Endothelial cell of umbilical vein (primary cell): ENCODE measurements around the gene FBXW11. TPM values are rescaled to one million over a fixed set of nuclear protein-coding genes. Genes with fewer than 3 reads are reported as not detected.

Experiments
- BruUV-seq: library from RNA; stranded (reverse); fragments of 400-500 nt; replicated peaks from 2 replicates; lab custom pipeline; 2021; lab: Mats Ljungman, UMichigan
- CTCF ChIA-PET: fragments of 300-600, 350-600 bp; sonication (Branson Sonifier 250); formaldehyde crosslinking; loops from one replicate; lab custom pipeline; 2021; ENCODE audit warnings: antibody characterized with exemption, inconsistent platforms; lab: Charles Lee
- POLR2A ChIA-PET: fragments of 300-600, 350-600 bp; sonication (Branson Sonifier 250); formaldehyde crosslinking; loops from one replicate; lab custom pipeline; 2021; ENCODE audit warnings: antibody characterized with exemption, inconsistent platforms; lab: Charles Lee
- DNase-seq: peaks from one replicate; pipeline ENCODE4 v3.0.0-alpha.2; 2011; ENCODE audit warnings: low read depth, low spot score
- FAIRE-seq: peaks from 2 replicates; lab custom pipeline; 2011; peaks lifted over from hg19 to GRCh38; lab: Jason Lieb, UNC
- H2AFZ ChIP-seq: 2 replicates; pipeline ENCODE4 v1.6.0; 2012; ENCODE audit warnings: low read depth, low read length, control low read depth, inconsistent platforms
- H3K27ac ChIP-seq: 2 replicates; pipeline ENCODE4 v1.5.1; 2011; ENCODE audit warnings: low read depth, mild to moderate bottlenecking, control low read depth, low read length, moderate library complexity; ENCODE audit not compliant: insufficient read depth
- H3K27me3 ChIP-seq, 2 experiments: 2 replicates each; pipeline versions ENCODE4 v1.6.0 to v1.6.1; 2011; ENCODE audit warnings: low read length in 2 of 2, mixed read lengths in 1 of 2; ENCODE audit not compliant: control insufficient read depth in 2 of 2, insufficient read depth in 2 of 2
- H3K36me3 ChIP-seq, 2 experiments: 2 replicates in 1 of 2; 3 replicates in 1 of 2; pipeline ENCODE4 v1.5.1; 2011; ENCODE audit warnings: low read length in 2 of 2, mild to moderate bottlenecking in 1 of 2, moderate library complexity in 1 of 2; ENCODE audit not compliant: control insufficient read depth in 2 of 2, insufficient read depth in 2 of 2; ENCODE audit errors: extremely low read depth in 1 of 2
- H3K4me1 ChIP-seq: 3 replicates; pipeline ENCODE4 v1.5.1; 2011; ENCODE audit warnings: mild to moderate bottlenecking, low read length; ENCODE audit not compliant: control insufficient read depth, insufficient read depth; ENCODE audit errors: extremely low read depth
- H3K4me2 ChIP-seq: 2 replicates; pipeline ENCODE4 v1.6.1; 2011; ENCODE audit warnings: low read length, control low read depth, mixed read lengths; ENCODE audit not compliant: insufficient read depth
- H3K4me3 ChIP-seq, 3 experiments: fragments of 200-600 bp in 1 of 3; sonication (generic), shearing (Covaris generic) in 1 of 3; replicated peaks in 1 of 3; 2 replicates each; pipeline ENCODE4 v1.5.1; 2011 to 2016; ENCODE audit warnings: control low read depth in 3 of 3, low read length in 3 of 3, mild to moderate bottlenecking in 2 of 3, inconsistent platforms in 1 of 3, low read depth in 1 of 3, moderate library complexity in 1 of 3; ENCODE audit not compliant: insufficient read depth in 1 of 3
- H3K79me2 ChIP-seq: 2 replicates; pipeline ENCODE4 v1.6.0; 2012; ENCODE audit warnings: low read length, inconsistent platforms; ENCODE audit not compliant: control insufficient read depth, insufficient read depth
- H3K9ac ChIP-seq: replicated peaks from 2 replicates; pipeline ENCODE3; 2011; ENCODE audit warnings: low read length, control low read depth; ENCODE audit not compliant: insufficient read depth; ENCODE audit errors: extremely low read depth
- H3K9me1 ChIP-seq: replicated peaks from 3 replicates; pipeline ENCODE4 v1.6.0; 2011; ENCODE audit warnings: mild to moderate bottlenecking, low read length; ENCODE audit not compliant: control insufficient read depth, insufficient read depth; ENCODE audit errors: extremely low read depth
- H3K9me3 ChIP-seq: replicated peaks from 2 replicates; pipeline ENCODE4 v1.5.1; 2012; ENCODE audit warnings: low read length, inconsistent platforms; ENCODE audit not compliant: control insufficient read depth, insufficient read depth
- H4K20me1 ChIP-seq: replicated peaks from 2 replicates; pipeline ENCODE3; 2011; ENCODE audit warnings: mild to moderate bottlenecking, low read length; ENCODE audit not compliant: control insufficient read depth, insufficient read depth; ENCODE audit errors: extremely low read depth
- EZH2 ChIP-seq: IDR thresholded peaks from 2 replicates; pipeline ENCODE4 v1.6.1; 2012; ENCODE audit warnings: borderline replicate concordance, low read depth, mild to moderate bottlenecking, moderate library complexity, low read length, inconsistent platforms; ENCODE audit not compliant: severe bottlenecking
- FOS ChIP-seq: IDR thresholded peaks from 2 replicates; pipeline ENCODE4 v1.6.1; 2011; ENCODE audit warnings: mild to moderate bottlenecking, low read length, moderate library complexity, borderline replicate concordance; ENCODE audit not compliant: insufficient read depth
- GATA2 ChIP-seq: IDR thresholded peaks from 2 replicates; pipeline ENCODE4 v1.7.0; 2011; ENCODE audit warnings: low read depth, mild to moderate bottlenecking, moderate library complexity, mixed read lengths, low read length; ENCODE audit not compliant: insufficient read length, insufficient read depth
- JUN ChIP-seq: IDR thresholded peaks from 2 replicates; pipeline ENCODE4 v1.6.1; 2011; ENCODE audit warnings: borderline replicate concordance, low read depth; ENCODE audit not compliant: insufficient read length, insufficient read depth
- MYC ChIP-seq: IDR thresholded peaks from one replicate; pipeline ENCODE4 v1.6.1; 2011; ENCODE audit warnings: mild to moderate bottlenecking, low read depth, low read length
- POLR2A ChIP-seq: IDR thresholded peaks from 2 replicates; pipeline ENCODE4 v1.6.1; 2012; ENCODE audit warnings: low read depth, mild to moderate bottlenecking, control low read depth, low read length
- POLR2AphosphoS5 ChIP-seq: IDR thresholded peaks from 2 replicates; pipeline ENCODE4 v1.6.1; 2012; ENCODE audit warnings: low read depth, mild to moderate bottlenecking, control low read depth, low read length, moderate library complexity; ENCODE audit not compliant: insufficient read depth
- dilution Hi-C: fragments of 300-500 bp; cut with MboI; formaldehyde crosslinking; loops from one replicate; pipeline ENCODE4 v1.15.0; 2019; ENCODE audit warnings: low sequenced_read_pairs; ENCODE audit not compliant: extremely low pct_ligation_motif_present
- intact Hi-C: fragments of 100-400 bp; cut with micrococcal nuclease; formaldehyde crosslinking; loops from one replicate; pipeline ENCODE4 v1.10.0; 2022
- polyA plus RNA-seq, 4 experiments: library from polyadenylated mRNA; depleted of rRNA in 3 of 4; stranded (reverse) in 3 of 4; unstranded in 1 of 4; fragments of >200 nt; gene quantifications; 2 replicates each; pipeline versions ENCODE4 v1.2.1 to v1.2.3, GENCODE V29; 2011 to 2012; ENCODE audit warnings: missing spikeins in 1 of 4
- total RNA-seq: library from RNA; stranded (reverse); gene quantifications from 2 replicates; pipeline ENCODE4 v1.2.3, GENCODE V29; 2021
- TF ChIP-seq, protein P1 (sequence below), 2 donors: IDR thresholded peaks; 1 replicate in 1 of 2; 2 replicates in 1 of 2; pipeline ENCODE4 v1.5.1; 2011; ENCODE audit warnings: low read length in 2 of 2, mild to moderate bottlenecking in 2 of 2, moderate library complexity in 2 of 2, control low read depth in 1 of 2, inconsistent platforms in 1 of 2, low read depth in 1 of 2; ENCODE audit not compliant: insufficient read depth in 1 of 2; ENCODE audit errors: extremely low read depth in 1 of 2
- TF ChIP-seq, protein P2 (sequence below): IDR thresholded peaks from 2 replicates; pipeline ENCODE4 v1.6.1; 2011; ENCODE audit not compliant: insufficient read depth, insufficient read length

The FBXW11 gene
- total and polyA plus RNA-seq, 2 donors (not counting 3 experiments of a cell fraction or from before 2014, with no cell fraction given) = 30.7 to 44.7 TPM

- ChIA-PET CTCF (interaction anchor here (1.1 to 1.8 kb wide), 4 partner anchors 10 to 50 kb away, joined by 3 to 5 read pairs (median 4); no protein-coding TSS in a partner anchor), POLR2A (no interaction called here)
- Histone ChIP-seq H3K4me2 (no peak overlapping the region), H3K36me3 (no peaks in the 10 kb centered on the region), H3K27me3 (no peaks in the 10 kb centered on the region), H3K9me3 (no peaks in the 10 kb centered on the region), H4K20me1 (peaks cover 28% of the 10 kb centered on the region), H3K4me3 (no peak overlapping the region), H3K9me1 (no peaks in the 10 kb centered on the region), H3K4me1 (peaks cover 32% of the 10 kb centered on the region), H3K27ac (no peak overlapping the region), H3K9ac (no peak overlapping the region), H2AFZ (no peak overlapping the region), H3K79me2 (peaks cover 92% of the 10 kb centered on the region)
- intact Hi-C loops (no loop called here), dilution Hi-C loops (no loop called here)
- FAIRE-seq = no peak
- no peak for TF ChIP-seq EZH2
- no peak for TF ChIP-seq FOS
- no peak for TF ChIP-seq POLR2AphosphoS5
- no peak for DNase-seq
- BruUV-seq = no TSS peak
Measured at GRCh38 chr5:171957591-171958251, 48.7 kb downstream of the FBXW11 start.

DNA sequence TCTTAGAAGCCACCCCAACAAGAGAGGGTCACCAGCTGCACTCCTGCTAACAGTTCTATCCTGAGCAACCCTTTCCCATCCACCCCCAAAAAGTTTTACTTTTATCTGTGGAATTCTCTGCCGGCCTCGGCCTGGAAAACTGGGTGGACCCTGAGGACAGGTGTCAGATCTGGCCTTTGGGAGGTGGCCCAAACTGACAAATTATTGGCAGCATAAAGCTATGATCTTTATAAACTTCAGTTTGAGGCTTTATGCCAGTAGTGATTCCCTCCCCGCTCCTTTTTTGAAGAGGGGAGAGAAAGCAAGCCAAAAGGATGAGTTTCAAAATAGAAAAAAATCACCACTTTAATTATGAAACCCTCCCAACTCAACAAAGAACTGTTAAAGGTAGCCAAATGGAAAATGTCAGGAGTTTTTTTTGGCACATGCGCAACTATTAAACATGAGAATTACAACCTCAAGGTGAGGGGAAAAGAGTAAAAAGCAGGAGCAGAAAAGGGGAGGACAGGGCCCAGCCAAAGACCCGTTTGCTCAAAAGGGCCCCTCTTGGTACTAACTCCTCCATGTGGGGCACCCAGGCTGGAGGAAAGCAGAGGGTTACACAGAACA, 49.4 kb downstream of the FBXW11 start:
- no peak for DNase-seq
- CTCF ChIA-PET = interaction anchor here (1.8 kb wide), 1 partner anchor 28 kb away, joined by 5 read pairs; no protein-coding TSS in a partner anchor

More for the DNA sequence above, 49.4 kb downstream of the FBXW11 start:
- intact Hi-C loops (no loop called here), dilution Hi-C loops (no loop called here)
- no peak overlapping the region for H3K4me3 ChIP-seq
- no peaks in the 10 kb centered on the region for H3K27me3 ChIP-seq
- no TSS peak for BruUV-seq
- no peaks in the 10 kb centered on the region for H3K9me1 ChIP-seq
- peaks cover 24% of the 10 kb centered on the region for H4K20me1 ChIP-seq
- no peak for FAIRE-seq
- no peak overlapping the region for H3K4me2 ChIP-seq
- no peak overlapping the region for H3K9ac ChIP-seq
- peaks cover 25% of the 10 kb centered on the region for H3K4me1 ChIP-seq
- H3K36me3 ChIP-seq = no peaks in the 10 kb centered on the region
- POLR2A ChIA-PET = no interaction called here
- TF ChIP-seq, protein P1, sequence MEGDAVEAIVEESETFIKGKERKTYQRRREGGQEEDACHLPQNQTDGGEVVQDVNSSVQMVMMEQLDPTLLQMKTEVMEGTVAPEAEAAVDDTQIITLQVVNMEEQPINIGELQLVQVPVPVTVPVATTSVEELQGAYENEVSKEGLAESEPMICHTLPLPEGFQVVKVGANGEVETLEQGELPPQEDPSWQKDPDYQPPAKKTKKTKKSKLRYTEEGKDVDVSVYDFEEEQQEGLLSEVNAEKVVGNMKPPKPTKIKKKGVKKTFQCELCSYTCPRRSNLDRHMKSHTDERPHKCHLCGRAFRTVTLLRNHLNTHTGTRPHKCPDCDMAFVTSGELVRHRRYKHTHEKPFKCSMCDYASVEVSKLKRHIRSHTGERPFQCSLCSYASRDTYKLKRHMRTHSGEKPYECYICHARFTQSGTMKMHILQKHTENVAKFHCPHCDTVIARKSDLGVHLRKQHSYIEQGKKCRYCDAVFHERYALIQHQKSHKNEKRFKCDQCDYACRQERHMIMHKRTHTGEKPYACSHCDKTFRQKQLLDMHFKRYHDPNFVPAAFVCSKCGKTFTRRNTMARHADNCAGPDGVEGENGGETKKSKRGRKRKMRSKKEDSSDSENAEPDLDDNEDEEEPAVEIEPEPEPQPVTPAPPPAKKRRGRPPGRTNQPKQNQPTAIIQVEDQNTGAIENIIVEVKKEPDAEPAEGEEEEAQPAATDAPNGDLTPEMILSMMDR (IDR thresholded peaks at IDR 0.05; ENCODE audit: extremely low read depth in 1 of 2, insufficient read depth in 1 of 2, low read depth in 1 of 2, low read length in 2 of 2) = no peak
- TF ChIP-seq JUN (no peak), GATA2 (no peak), POLR2A (no peak), POLR2AphosphoS5 (no peak), FOS (no peak), EZH2 (no peak), MYC (no peak)
- TF ChIP-seq, protein P2, sequence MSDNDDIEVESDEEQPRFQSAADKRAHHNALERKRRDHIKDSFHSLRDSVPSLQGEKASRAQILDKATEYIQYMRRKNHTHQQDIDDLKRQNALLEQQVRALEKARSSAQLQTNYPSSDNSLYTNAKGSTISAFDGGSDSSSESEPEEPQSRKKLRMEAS = no peak
- peaks cover 89% of the 10 kb centered on the region for H3K79me2 ChIP-seq
- H3K9me3 ChIP-seq = no peaks in the 10 kb centered on the region
- H3K27ac ChIP-seq = no peak overlapping the region
- H2AFZ ChIP-seq = no peak overlapping the region
